IMR-90 (cell line): ENCODE results near the gene CLTCL1. TPM values are rescaled to one million over a fixed set of nuclear protein-coding genes. Genes with fewer than 3 reads are reported as not detected.

Experiments
- ATAC-seq: fragments of 200-7000 bp; cut with Tn5 transposase; 2 replicates; pipeline ENCODE4 v1.9.1; 2020; ENCODE audit warnings: low read depth, mild to moderate bottlenecking, moderate library complexity
- BruUV-seq: library from RNA; stranded (reverse); fragments of 400-500 nt; replicated peaks from 2 replicates; lab custom pipeline; 2021; lab: Mats Ljungman, UMichigan
- CTCF ChIA-PET: fragments of 300-600 bp; formaldehyde crosslinking; extraction: SDS; loops from one replicate; lab custom pipeline; 2021; ENCODE audit warnings: antibody characterized with exemption; lab: Yijun Ruan, JAX
- POLR2A ChIA-PET: fragments of 300-600 bp; sonication (Branson Sonifier 250); formaldehyde crosslinking; loops from one replicate; lab custom pipeline; 2022; ENCODE audit warnings: antibody characterized with exemption; ENCODE audit not compliant: unreplicated experiment; lab: Charles Lee
- DNase-seq: peaks from one replicate; pipeline ENCODE4 v3.0.0; 2013
- H2AFZ ChIP-seq: replicated peaks from 2 replicates; pipeline ENCODE3; 2013; ENCODE audit warnings: low read length, mild to moderate bottlenecking; ENCODE audit not compliant: poor library complexity
- H2AK5ac ChIP-seq: 2 replicates; pipeline ENCODE4 v1.6.1; 2013; ENCODE audit warnings: low read depth, low read length, inconsistent platforms
- H2AK9ac ChIP-seq: replicated peaks from 2 replicates; pipeline ENCODE3; 2013; ENCODE audit warnings: mild to moderate bottlenecking, low read depth, low read length, moderate library complexity; ENCODE audit not compliant: poor library complexity
- H2BK120ac ChIP-seq: 2 replicates; pipeline ENCODE4 v1.6.1; 2013; ENCODE audit warnings: low read depth, low read length, inconsistent platforms
- H2BK15ac ChIP-seq: 3 replicates; pipeline ENCODE4 v1.6.1; 2013; ENCODE audit warnings: low read depth, low read length, inconsistent platforms
- H2BK20ac ChIP-seq: 2 replicates; pipeline ENCODE4 v1.6.1; 2013; ENCODE audit warnings: low read depth, mild to moderate bottlenecking, inconsistent platforms, low read length, moderate library complexity
- H2BK5ac ChIP-seq: 2 replicates; pipeline ENCODE4 v1.6.1; 2013; ENCODE audit warnings: mild to moderate bottlenecking, low read depth, low read length, inconsistent platforms; ENCODE audit not compliant: poor library complexity, severe bottlenecking
- H3K14ac ChIP-seq: replicated peaks from 2 replicates; pipeline ENCODE4 v1.6.1; 2013; ENCODE audit warnings: low read depth, low read length, inconsistent platforms
- H3K18ac ChIP-seq: 2 replicates; pipeline ENCODE4 v1.6.1; 2013; ENCODE audit warnings: low read depth, low read length, control low read depth
- H3K23ac ChIP-seq: 2 replicates; pipeline ENCODE4 v1.6.1; 2013; ENCODE audit warnings: low read depth, low read length, inconsistent platforms
- H3K27ac ChIP-seq: 2 replicates; pipeline ENCODE4 v1.5.1; 2013; ENCODE audit warnings: mild to moderate bottlenecking, control low read depth, low read length; ENCODE audit not compliant: insufficient read depth
- H3K27me3 ChIP-seq: 2 replicates; pipeline ENCODE4 v1.6.1; 2013; ENCODE audit warnings: low read length; ENCODE audit not compliant: control insufficient read depth, insufficient read depth
- H3K36me3 ChIP-seq: 2 replicates; pipeline ENCODE4 v1.6.1; 2013; ENCODE audit warnings: low read length, mixed read lengths; ENCODE audit not compliant: control insufficient read depth, insufficient read depth
- H3K4ac ChIP-seq: 2 replicates; pipeline ENCODE4 v1.6.1; 2013; ENCODE audit warnings: low read depth, low read length, inconsistent platforms
- H3K4me1 ChIP-seq: 2 replicates; pipeline ENCODE4 v1.6.1; 2013; ENCODE audit warnings: low read length, mixed read lengths; ENCODE audit not compliant: control insufficient read depth, insufficient read depth
- H3K4me2 ChIP-seq: 2 replicates; pipeline ENCODE4 v1.6.1; 2013; ENCODE audit warnings: low read depth, mild to moderate bottlenecking, control low read depth, low read length, moderate library complexity
- H3K4me3 ChIP-seq: 2 replicates; pipeline ENCODE4 v1.5.1; 2013; ENCODE audit warnings: low read depth, mild to moderate bottlenecking, control low read depth, low read length, moderate library complexity; ENCODE audit not compliant: insufficient read depth
- H3K56ac ChIP-seq: 2 replicates; pipeline ENCODE4 v1.6.1; 2013; ENCODE audit warnings: low read length, inconsistent platforms; ENCODE audit not compliant: insufficient read depth; ENCODE audit errors: extremely low read depth
- H3K79me1 ChIP-seq, 2 experiments: 2 replicates each; pipeline ENCODE4 v1.6.1; 2013; ENCODE audit warnings: low read length in 2 of 2, inconsistent platforms in 1 of 2, low read depth in 1 of 2
- H3K9ac ChIP-seq: 2 replicates; pipeline ENCODE4 v1.6.1; 2013; ENCODE audit warnings: low read depth, low read length, control low read depth
- H3K9me1 ChIP-seq: 2 replicates; pipeline ENCODE4 v1.6.1; 2013; ENCODE audit warnings: low read length, inconsistent platforms; ENCODE audit not compliant: insufficient read depth
- H3K9me3 ChIP-seq: 2 replicates; pipeline ENCODE4 v1.6.1; 2013; ENCODE audit warnings: low read length; ENCODE audit not compliant: control insufficient read depth, insufficient read depth
- H4K20me1 ChIP-seq: 2 replicates; pipeline ENCODE4 v1.6.1; 2013; ENCODE audit warnings: low read length, inconsistent platforms; ENCODE audit not compliant: insufficient read depth
- H4K5ac ChIP-seq: 2 replicates; pipeline ENCODE4 v1.6.1; 2013; ENCODE audit warnings: mild to moderate bottlenecking, low read depth, low read length, control low read depth
- H4K8ac ChIP-seq, 2 experiments: 2 replicates each; pipeline ENCODE4 v1.6.1; 2013; ENCODE audit warnings: low read depth in 2 of 2, low read length in 2 of 2, control low read depth in 1 of 2, inconsistent platforms in 1 of 2
- H4K91ac ChIP-seq: 2 replicates; pipeline ENCODE4 v1.6.1; 2013; ENCODE audit warnings: low read depth, low read length, inconsistent platforms; ENCODE audit not compliant: insufficient read depth
- BHLHE40 ChIP-seq: fragments of 150-350 bp; IDR thresholded peaks from 2 replicates; pipeline ENCODE4 v1.6.1; 2016; ENCODE audit warnings: mild to moderate bottlenecking, low read depth, low read length
- ELK1 ChIP-seq: fragments of 150-350 bp; IDR thresholded peaks from 2 replicates; pipeline ENCODE4 v1.6.1; 2016; ENCODE audit warnings: low read depth, mild to moderate bottlenecking, low read length, moderate library complexity, borderline replicate concordance
- FOS ChIP-seq: fragments of 150-350 bp; IDR thresholded peaks from 2 replicates; pipeline ENCODE4 v1.6.1; 2016; ENCODE audit warnings: low read depth, low read length
- MAZ ChIP-seq: IDR thresholded peaks from 2 replicates; pipeline ENCODE4 v1.6.1; 2012; ENCODE audit warnings: low read depth, mild to moderate bottlenecking, low read length, improper control_type of control experiment, moderate library complexity, borderline replicate concordance
- NFE2L2 ChIP-seq: fragments of 150-350 bp; IDR thresholded peaks from 2 replicates; pipeline ENCODE4 v1.6.1; 2016; ENCODE audit warnings: low read depth, mild to moderate bottlenecking, low read length
- POLR2A ChIP-seq: IDR thresholded peaks from 2 replicates; pipeline ENCODE4 v1.6.1; 2012; ENCODE audit warnings: mild to moderate bottlenecking, low read depth, low read length
- RAD21 ChIP-seq: IDR thresholded peaks from 2 replicates; pipeline ENCODE4 v1.6.1; 2012; ENCODE audit warnings: low read length, improper control_type of control experiment
- RCOR1 ChIP-seq: IDR thresholded peaks from 2 replicates; pipeline ENCODE4 v1.6.1; 2012; ENCODE audit warnings: mild to moderate bottlenecking, low read length, improper control_type of control experiment; ENCODE audit not compliant: insufficient replicate concordance
- SMC3 ChIP-seq: fragments of 150-350 bp; IDR thresholded peaks from 2 replicates; pipeline ENCODE4 v1.6.1; 2016; ENCODE audit warnings: low read depth, mild to moderate bottlenecking, antibody characterized with exemption, low read length, moderate library complexity
- WGBS, 2 experiments: methylation state at CpG; one replicate each; pipeline versions ENCODE4 v1.1.5 to v1.1.7; 2013; ENCODE audit warnings: missing lambda C conversion rate in 2 of 2; ENCODE audit not compliant: insufficient read length in 1 of 2; ENCODE audit errors: extremely low coverage in 2 of 2; 5-methylcytosine and 5-hydroxymethylcytosine counted together
- dilution Hi-C: fragments of 300-500 bp; cut with HindIII; formaldehyde crosslinking; loops from one replicate; pipeline ENCODE4 v1.14.3; 2018; ENCODE audit warnings: low sequenced_read_pairs; ENCODE audit not compliant: unreplicated experiment
- in situ Hi-C: fragments of 300-500 bp; cut with MboI; formaldehyde crosslinking; loops from 3 replicates; pipeline ENCODE4 v1.14.3; 2019; ENCODE audit warnings: low sequenced_read_pairs, inconsistent platforms, mixed read lengths
- intact Hi-C: fragments of 100-400 bp; cut with micrococcal nuclease; formaldehyde crosslinking; loops from 2 replicates; pipeline ENCODE4 v1.10.0; 2022
- polyA plus RNA-seq, 3 experiments: library from polyadenylated mRNA; depleted of rRNA; stranded (reverse); fragments of >200 nt; gene quantifications; 2 replicates each; pipeline ENCODE4 v1.2.3, GENCODE V29; 2012; ENCODE audit warnings: low replicate concordance in 1 of 3
- total RNA-seq: library from RNA; depleted of rRNA; stranded (reverse); fragments of >200 nt; gene quantifications from 2 replicates; pipeline ENCODE4 v1.2.3, GENCODE V29; 2012
- TF ChIP-seq, protein P1 (sequence below): fragments of 150-350 bp; IDR thresholded peaks from 2 replicates; pipeline ENCODE4 v1.6.1; 2017; ENCODE audit warnings: mild to moderate bottlenecking, antibody characterized with exemption, low read length, low read depth
- TF ChIP-seq, protein P2 (sequence below): conservative IDR thresholded peaks from 2 replicates; pipeline ENCODE4 v1.5.1; 2012; ENCODE audit warnings: mild to moderate bottlenecking, low read depth, low read length, improper control_type of control experiment

Gene CLTCL1
- total and polyA plus RNA-seq, 2 of the 4 experiments (the other 2 are of a cell fraction), result 6.2 to 8.1 TPM

DNA sequence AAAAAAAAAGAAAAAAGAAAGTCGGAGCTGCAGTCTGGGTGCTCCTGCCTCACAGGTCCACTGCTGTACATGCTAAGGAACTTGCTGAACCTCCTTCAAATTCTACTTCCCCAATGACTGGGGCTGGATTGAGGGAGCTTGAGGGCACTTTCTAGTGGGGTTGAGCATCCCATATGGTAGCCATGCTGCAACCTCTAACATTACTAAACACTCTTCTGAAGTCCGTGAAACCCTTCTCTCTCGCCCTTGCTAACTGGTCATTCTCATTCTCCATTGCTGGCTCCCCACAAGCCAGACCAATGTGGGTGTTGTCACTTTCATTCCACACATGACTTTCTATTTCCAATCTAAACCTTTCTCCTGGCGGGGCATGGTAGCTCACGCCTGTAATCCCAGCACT lies 148.3 kb downstream of the CLTCL1 start:
- Histone ChIP-seq H3K56ac (no peak overlapping the region), H3K27me3 (peaks cover 14% of the 10 kb centered on the region), H3K18ac (no peak overlapping the region), H2BK5ac (no peak overlapping the region), H3K14ac (no peak overlapping the region), H3K9me1 (0 out of 2 replicates have a peak, but pooled peaks cover 3% of the 10 kb centered on the region), H2BK120ac (no peak overlapping the region), H3K9me3 (no peaks in the 10 kb centered on the region), H3K4me3 (no peak overlapping the region), H4K91ac (no peak overlapping the region), H2AK9ac (peak overlapping the region; percentile 23), H3K4me2 (no peak overlapping the region; the same call in 1 of the 2 replicates), H2AFZ (peak overlapping the region; percentile 55), H3K79me1 (peaks cover 7 to 27% of the 10 kb centered on the region in 2 experiments), H2BK20ac (no peak overlapping the region), H4K20me1 (peaks cover 4% of the 10 kb centered on the region), H4K8ac (no peak overlapping the region), H4K5ac (no peak overlapping the region), H3K23ac (no peak overlapping the region), H3K9ac (no peak overlapping the region), H3K36me3 (peaks cover 40% of the 10 kb centered on the region), H2BK15ac (no peak overlapping the region), H3K27ac (no peak overlapping the region), H2AK5ac (no peak overlapping the region), H3K4me1 (no peaks in the 10 kb centered on the region), H3K4ac (no peak overlapping the region; the same call in 1 of the 2 replicates)
- in situ Hi-C loops (no loop called here), dilution Hi-C loops (no loop called here), intact Hi-C loops (no loop called here)
- WGBS, 2 experiments, result 100% methylated on average over 2 of the region's 5 CpGs; no CpG with 5 or more reads in 1 of the 2 experiments
- ChIA-PET CTCF (no interaction called here), POLR2A (interaction anchor here (0.6 kb wide), 1 partner anchor 39 kb away, joined by 3 read pairs; no protein-coding TSS in a partner anchor)
- ATAC-seq, result no peak
- TF ChIP-seq SMC3, result no peak
- TF ChIP-seq POLR2A, result no peak
- no peak for TF ChIP-seq FOS
- no peak for TF ChIP-seq MAZ
- no peak for TF ChIP-seq ELK1
- TF ChIP-seq, protein P1, sequence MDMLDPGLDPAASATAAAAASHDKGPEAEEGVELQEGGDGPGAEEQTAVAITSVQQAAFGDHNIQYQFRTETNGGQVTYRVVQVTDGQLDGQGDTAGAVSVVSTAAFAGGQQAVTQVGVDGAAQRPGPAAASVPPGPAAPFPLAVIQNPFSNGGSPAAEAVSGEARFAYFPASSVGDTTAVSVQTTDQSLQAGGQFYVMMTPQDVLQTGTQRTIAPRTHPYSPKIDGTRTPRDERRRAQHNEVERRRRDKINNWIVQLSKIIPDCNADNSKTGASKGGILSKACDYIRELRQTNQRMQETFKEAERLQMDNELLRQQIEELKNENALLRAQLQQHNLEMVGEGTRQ, result no peak
- no peak for TF ChIP-seq NFE2L2
- TF ChIP-seq BHLHE40, result no peak
- TF ChIP-seq, protein P2, sequence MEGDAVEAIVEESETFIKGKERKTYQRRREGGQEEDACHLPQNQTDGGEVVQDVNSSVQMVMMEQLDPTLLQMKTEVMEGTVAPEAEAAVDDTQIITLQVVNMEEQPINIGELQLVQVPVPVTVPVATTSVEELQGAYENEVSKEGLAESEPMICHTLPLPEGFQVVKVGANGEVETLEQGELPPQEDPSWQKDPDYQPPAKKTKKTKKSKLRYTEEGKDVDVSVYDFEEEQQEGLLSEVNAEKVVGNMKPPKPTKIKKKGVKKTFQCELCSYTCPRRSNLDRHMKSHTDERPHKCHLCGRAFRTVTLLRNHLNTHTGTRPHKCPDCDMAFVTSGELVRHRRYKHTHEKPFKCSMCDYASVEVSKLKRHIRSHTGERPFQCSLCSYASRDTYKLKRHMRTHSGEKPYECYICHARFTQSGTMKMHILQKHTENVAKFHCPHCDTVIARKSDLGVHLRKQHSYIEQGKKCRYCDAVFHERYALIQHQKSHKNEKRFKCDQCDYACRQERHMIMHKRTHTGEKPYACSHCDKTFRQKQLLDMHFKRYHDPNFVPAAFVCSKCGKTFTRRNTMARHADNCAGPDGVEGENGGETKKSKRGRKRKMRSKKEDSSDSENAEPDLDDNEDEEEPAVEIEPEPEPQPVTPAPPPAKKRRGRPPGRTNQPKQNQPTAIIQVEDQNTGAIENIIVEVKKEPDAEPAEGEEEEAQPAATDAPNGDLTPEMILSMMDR, result no peak
- TF ChIP-seq RCOR1, result no peak
- TF ChIP-seq RAD21, result no peak
- no peak for DNase-seq
- BruUV-seq, result no TSS peak
